COR-L47 (cell line): Measurements from ENCODE around the gene MMP17.

Experiments
- DNase-seq: peaks from one replicate; lab custom pipeline; 2025; lab: John Stamatoyannopoulos, UW

MMP17 gene

DNA sequence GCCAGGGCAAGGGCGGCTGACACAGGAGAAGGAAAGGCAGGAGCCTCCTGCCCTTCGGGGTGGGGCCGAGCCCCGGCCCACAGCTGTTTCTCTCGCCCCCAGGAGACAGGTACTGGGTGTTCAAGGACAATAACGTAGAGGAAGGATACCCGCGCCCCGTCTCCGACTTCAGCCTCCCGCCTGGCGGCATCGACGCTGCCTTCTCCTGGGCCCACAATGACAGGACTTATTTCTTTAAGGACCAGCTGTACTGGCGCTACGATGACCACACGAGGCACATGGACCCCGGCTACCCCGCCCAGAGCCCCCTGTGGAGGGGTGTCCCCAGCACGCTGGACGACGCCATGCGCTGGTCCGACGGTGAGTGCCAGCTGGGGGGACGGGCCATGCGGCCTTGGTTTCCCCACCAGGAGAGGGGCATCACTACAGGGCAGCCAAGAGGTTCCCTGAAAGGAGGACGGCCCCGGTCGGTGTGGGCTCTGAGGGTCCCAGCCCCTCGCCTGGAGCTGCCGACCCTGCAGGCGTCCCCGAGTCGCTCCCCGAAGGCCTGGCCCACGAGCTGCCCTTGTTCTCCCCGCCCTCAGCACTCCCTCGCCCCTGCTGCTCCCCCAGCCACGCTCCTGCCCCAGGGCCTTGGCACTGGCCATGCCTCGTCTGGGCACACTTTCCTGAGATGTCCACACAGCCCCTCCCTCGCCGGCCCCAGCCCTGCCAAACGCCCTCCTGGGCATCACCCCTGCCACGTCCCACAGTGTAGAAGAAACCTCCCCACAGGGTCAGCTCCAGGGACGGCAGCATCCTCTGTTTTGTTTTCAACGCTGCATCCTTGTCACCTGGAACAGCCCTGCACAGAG lies 21.7 kb downstream of the MMP17 start:
- DNase-seq = no peak

DNA sequence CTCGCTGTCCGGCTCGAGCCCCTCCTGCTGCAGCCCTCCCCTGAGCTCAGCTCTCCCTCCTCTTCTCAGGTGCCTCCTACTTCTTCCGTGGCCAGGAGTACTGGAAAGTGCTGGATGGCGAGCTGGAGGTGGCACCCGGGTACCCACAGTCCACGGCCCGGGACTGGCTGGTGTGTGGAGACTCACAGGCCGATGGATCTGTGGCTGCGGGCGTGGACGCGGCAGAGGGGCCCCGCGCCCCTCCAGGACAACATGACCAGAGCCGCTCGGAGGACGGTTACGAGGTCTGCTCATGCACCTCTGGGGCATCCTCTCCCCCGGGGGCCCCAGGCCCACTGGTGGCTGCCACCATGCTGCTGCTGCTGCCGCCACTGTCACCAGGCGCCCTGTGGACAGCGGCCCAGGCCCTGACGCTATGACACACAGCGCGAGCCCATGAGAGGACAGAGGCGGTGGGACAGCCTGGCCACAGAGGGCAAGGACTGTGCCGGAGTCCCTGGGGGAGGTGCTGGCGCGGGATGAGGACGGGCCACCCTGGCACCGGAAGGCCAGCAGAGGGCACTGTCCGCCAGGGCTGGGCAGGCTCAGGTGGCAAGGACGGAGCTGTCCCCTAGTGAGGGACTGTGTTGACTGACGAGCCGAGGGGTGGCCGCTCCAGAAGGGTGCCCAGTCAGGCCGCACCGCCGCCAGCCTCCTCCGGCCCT lies 22.8 kb downstream of the MMP17 start:
- DNase-seq = no peak

- no peak for DNase-seq
These were observed 23.8 kb downstream of the MMP17 start for GRCh38 chr12:131851741-131852550.

DNA sequence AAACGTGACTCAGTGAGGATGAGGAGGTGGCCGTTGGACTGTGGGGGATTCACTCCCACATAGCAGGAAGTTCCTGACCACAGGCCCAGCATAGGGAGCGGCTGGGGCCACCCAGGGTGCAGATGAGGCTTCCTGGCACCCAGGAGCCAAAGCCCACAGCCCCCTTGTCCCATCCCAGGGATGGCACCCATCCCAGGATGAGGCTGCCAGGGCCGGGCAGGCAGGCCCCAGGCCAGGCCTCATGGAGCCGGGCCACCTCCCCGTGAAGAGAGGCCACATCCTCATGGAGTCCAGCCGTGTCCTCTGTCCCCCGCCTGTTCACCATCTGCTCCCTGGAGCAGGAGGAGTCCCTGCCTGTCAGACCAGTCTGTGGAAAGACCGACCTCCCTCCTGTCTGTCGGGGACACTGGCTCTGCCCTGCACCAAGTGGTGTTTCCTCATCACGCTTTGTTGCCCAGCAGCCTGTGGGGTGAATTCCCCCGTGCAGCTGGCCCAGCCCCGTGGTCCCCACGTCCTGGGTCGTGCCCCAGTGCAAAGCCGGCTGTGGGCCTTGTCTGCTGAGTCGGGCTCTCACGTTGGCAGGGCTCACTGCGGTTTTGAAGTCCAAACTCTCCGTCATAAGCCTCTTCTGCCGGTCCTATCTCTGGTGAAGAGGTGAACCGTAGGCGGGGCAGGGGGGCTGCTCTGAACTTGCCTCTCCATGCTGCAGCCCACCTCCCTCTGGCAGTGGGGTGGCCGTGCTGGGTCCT lies 24.5 kb downstream of the MMP17 start:
- no peak for DNase-seq

DNA sequence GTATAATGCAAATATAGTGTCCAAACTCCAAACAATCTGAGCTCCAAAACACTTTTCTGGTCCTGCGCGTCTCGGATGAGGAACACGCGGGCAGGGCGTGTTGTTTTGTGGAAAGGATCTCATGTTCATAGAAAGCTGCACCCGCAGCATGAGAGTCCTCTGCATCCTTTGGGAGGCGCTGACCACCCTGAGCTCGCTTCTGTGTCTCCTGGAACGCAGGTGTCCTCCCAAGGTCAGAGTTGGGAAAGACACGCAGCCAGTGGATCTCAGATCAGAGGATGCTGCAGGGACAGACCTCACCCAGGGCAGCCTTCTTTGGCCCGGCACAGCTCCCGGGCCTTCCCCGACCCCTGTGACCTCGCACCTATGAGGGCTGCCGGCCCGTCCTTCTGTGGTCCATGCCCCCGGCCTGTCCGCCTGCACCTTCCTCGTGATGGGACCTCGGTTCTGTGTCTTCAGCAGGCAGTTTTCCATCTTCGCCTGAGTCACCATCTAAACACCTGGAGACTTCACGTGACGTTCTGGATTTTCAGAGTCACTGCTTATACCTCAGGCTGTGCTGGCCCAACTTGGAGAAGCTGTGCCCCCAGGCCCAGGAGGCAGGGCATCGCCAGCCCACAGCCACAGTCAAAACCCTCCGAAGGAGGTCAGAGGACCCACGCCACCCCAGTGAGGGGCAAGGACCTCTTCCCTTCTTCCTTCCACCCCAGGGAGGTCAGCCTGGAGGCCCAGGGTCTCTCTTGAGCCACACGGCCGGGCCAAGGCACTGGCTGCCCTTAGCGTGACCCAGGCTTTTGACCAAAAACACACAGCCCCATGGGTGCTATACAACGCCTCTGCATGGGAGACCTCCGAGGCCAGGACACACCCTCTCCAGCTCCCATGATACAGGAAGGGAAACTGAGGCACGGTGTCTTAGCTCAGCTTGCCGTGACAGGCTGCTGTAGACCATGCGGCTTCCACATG lies 25.9 kb downstream of the MMP17 start:
- DNase-seq = no peak

- no peak for DNase-seq
These were observed 26.8 kb downstream of the MMP17 start for GRCh38 chr12:131854861-131855476.

DNA sequence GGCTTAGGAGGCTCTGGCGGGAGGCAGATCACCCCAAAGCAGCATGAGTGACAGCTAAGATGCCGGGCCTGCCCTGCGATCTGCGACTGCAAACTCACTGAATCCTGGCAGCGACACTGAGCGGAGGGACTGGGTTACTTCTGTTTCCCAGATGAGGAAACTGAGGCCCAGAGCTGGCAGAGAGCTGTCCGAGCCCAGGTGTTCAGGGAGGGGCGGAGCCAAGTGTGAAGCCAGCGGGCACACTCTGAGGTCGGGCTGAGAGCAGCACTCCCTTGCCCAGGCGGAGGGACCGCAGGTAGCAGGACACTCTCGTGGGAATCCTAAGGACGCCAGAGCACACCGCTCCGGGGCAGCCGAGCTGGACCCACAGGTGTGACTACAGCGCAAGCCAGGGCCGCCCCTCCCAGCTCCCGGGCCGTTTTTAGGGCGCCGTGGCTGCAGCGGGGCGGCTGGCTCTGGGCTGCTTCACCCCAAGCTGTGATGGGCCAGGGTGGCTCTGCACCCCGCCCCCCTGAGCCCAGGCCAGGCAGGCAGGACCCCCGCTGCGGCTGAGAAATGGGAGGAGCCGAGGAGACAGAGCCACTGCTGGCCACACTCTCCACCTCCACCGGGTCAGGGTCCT lies 27.4 kb downstream of the MMP17 start:
- no peak for DNase-seq

- DNase-seq = no peak
These were observed 28.3 kb downstream of the MMP17 start for GRCh38 chr12:131856366-131857097.

DNA sequence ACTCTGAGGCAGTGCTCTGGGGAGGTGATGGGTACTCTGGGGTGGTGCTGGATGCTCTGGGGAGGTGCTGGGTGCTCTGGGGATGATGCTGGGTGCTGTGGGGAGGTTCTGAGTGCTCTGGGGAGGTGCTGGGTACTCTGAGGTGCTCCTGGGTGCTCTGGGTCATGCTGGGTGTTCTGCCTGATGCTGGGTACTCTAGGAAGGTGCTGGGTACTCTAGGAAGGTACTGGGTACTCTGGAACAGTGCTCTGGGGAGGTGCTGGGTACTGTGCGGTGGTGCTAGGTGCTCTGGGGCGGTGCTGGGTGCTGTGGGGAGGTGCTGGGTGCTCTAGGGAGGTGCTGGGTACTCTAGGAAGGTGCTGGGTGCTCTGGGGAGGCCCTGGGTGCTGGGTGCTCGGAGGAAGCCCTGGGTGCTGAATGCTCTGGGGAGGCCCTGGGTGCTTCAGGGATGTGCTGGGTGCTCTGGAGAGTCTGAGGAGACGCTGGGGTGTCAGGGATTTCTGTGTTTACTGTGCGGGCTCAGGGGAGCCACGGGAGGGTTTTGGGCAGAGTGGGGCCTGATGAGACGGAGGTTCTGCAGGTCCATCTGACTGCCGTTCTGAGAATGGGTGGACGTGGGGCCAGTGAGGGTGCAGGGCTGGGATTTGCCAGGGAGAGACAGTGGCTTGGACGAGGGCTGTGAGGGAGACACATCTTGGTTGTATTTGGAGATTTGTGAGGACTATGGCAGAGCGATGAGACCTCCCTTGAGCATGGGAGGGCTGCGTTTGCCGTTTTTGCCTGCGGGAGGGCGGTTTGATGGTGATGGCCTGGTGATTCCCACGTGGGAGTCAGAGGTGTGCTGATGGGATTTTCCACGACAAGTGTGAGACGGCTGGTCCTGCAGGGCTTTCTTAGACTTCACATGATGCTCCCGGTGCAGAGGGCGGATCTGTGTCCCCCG lies 30.0 kb downstream of the MMP17 start:
- no peak for DNase-seq

- DNase-seq = peak; percentile 91
These were observed 32.5 kb downstream of the MMP17 start for GRCh38 chr12:131860472-131861260.

DNA sequence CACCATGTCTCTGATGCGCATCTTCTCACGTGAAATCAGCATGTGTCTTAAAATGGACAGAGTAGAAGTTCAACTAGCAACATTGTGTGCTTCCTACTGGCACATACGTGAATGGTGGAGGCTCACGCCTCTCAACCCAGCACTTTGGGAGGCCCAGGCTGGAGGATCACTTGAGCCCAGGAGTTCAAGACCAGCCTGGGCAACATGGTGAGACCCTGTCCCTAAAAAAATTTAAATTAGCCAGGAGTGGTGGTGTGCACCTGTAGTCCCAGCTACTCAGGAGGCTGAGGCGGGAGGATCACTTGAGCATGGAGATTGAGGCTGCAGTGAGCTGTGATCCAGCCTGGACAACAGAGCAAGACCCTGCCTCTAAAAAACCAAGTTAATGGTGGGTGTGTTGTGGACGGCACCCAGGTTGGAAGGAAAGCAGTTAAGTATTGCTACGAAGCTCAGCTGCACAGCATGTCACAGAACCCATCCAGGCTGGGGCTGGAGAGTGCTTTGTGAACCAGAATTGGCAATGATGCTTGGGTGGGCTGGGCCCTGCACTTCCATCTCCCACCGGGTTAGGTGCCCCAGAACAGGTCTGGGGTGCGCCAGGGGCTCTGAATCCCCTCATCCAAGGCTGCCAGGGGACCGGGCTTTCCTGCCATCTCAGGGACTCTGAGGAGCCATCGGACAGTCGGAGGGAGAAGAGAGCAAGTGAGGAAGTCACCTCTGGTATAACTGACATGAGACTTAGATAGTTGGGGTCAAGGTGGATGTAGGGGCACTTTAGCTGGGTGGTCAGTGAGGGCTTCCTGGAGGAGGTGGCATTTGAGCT lies 33.3 kb downstream of the MMP17 start:
- no peak for DNase-seq

DNA sequence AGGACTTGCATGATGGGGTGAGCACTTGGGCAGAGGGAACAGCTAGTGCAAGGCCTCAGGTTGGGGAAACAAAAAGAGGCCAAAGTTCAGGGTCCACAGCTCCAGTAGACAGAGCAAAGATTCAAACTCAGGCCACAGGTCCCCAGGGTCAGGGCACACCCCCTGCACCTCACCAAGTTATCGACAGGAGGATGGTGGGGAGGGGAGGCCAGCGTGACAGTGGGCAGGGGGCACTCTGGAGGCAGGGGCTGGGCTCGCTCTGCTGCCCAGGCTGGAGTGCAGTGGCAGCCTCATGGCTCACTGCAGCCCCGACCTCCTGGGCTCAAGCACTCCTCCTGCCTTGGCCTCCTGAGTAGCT lies 33.9 kb downstream of the MMP17 start:
- no peak for DNase-seq

DNA sequence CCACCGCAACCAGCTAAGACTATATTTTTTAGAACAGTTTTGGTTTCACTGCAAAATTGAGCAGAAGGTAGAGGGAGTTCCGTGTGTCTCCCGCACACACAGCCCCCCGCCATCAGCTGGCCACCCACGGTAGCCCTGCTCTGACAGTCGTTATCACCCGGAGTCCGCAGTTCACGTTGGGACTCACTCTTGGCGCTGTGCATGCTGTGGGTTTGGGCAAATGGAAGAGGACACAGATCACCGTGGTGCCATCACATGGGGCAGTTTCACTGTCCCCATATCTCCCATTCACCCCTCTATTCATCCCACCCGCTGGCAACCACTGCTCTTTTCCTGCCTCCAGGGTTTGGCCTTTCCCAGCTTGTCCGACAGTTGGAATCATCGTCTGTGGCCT lies 34.4 kb downstream of the MMP17 start:
- DNase-seq = no peak

DNA sequence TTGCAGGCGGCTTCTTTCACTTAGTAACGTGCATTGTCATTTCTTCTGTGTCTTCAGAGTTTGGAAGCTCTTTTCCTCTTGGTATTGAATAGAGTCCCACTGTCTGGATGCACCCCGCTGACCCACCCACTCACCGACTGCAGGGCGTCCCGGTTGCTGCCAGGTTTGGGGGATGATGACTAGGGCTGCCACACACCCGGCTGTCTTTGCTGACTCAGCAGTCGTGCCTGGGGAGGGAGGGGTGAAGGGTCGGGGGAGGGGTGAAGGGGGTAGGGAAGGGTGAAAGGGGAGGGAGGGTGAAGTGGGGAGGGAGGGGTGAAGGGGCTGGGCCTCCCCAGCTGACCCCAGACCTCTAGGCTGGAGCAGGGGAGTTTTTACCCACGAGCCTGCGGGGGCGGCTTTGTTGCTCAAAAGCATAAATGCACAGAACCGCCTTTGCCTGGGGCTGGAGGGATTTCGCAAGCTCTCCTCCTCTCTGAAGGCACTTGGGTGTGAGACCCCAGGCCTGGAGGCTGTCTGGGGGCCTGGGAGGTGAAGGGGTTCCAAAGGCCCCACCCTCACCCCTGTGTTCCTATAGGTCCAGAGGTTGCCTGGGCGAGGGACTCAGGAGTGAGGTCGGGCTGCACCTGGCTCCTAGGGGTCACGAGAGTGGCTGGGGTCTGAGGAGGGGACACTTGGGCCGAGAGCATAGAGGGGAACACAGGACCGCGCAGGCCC lies 35.0 kb downstream of the MMP17 start:
- DNase-seq = no peak

DNA sequence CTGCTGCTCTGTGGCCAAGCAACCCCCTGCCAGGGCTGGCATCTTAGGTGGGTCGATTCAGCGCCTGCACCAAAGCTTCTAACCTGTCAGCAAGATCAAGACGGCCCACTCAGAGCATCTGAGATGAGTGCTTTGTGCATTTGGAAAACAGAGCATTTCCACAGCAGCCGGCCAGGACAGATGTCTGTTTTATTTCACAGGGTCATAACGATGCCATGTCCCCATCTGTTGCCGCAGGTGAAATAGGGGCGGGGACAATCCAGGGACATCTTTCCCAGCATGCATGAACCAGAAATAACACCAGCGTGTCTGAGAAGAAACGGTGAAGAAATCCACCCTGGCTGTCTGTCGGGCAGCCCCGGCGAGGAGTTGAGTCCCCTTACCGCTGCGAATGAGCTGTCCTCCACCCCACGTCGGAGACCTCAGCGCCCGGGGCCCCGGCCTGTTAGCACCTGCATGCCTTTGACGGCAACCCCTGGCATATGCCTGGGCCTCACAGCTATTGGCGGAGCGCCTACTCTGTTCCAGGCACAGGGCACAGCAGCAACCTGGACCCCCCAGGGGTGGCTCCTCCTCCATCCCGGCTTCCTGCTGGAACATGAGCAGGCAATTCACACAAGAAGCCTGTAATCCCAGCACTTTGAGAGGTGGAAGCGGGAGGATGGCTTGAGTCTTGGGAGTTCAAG lies 35.7 kb downstream of the MMP17 start:
- no peak for DNase-seq
